Measurements from ENCODE around the gene MSRB1.
"Not testable (repeated sequence)": the region's sequence is repeated elsewhere in the genome, so short reads cannot be mapped to it uniquely, and the experiment has no call there.

MSRB1 gene

DNA sequence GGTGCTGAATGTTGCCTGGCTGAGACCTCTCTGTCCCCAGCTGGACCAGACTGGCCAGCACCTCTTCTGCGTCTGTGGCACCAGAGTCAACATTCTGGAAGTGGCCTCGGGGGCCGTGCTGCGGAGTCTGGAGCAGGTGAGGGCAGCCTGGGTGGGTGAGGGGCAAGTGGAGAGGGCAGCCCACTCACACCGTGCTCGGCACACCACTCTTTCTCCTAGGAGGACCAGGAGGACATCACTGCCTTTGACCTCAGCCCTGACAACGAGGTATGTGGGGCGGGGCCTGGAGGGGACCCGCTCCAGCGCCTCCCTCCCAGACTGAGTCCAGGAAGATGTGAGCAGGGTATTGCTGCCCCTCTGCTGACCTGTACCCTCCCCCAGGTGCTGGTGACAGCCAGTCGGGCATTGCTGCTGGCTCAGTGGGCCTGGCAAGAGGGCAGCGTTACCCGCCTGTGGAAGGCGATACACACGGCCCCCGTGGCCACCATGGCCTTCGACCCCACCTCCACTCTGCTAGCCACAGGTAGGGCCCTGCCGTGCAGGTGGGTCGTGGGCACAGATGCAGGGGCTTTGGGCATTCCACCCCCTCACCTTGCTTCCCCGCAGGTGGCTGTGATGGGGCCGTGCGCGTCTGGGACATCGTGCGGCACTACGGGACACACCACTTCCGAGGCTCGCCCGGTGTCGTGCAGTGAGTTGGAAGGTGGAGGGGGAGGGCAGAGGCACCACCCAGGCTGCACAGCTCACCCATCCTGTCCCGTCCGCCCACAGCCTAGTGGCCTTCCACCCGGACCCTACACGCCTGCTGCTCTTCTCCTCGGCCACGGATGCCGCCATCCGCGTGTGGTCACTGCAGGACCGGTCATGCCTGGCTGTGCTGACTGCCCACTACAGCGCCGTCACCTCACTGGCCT is 31.4 kb upstream of the MSRB1 start:
- DNase-seq = no peak
- TF ChIP-seq GATA1 (IDR thresholded peaks at IDR 0.05; ENCODE audit: low read depth, low read length) = no peak
- TF ChIP-seq POLR2A (IDR thresholded peaks at IDR 0.05; ENCODE audit: low read length) = no peak

DNA sequence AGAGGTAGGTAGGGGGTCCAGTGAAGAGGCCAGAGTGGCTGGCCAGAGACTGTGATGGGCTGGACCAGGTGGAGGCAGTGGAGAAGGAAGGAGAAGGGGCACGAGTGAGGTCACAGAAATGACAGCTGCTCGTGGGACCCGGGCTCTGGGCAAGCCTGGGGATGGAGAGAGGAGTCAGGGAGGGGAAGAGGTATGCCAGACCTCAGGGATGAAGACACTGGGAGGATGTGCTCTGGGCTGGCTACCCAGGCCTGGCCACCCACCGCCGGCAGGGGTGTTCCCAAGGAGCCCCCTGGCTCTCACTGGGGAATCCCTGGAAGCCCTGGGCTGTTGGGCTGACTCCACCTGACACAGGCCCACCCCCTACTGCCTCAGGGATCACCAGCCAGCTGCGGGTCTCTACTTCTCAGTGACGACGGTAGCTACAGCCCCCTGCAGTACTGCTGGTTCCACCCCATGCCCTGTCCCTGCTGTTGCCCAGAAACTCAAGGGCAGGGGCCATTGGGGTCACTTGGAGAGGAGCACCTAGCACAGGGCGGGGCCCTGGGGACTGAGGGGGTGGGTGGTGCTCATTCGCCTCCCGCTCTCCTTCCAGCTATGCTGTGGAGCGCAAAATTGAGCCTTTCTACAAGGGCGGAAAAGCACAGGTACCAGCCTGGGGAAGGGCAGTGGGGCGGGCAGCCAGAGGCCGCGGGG is 30.6 kb upstream of the MSRB1 start:
- TF ChIP-seq POLR2A (IDR thresholded peaks at IDR 0.05; ENCODE audit: low read length) (no peak), GATA1 (IDR thresholded peaks at IDR 0.05; ENCODE audit: low read depth, low read length) (no peak)

GRCh38 chr16:1972490-1972877 is 29.5 kb upstream of the MSRB1 start:
- TF ChIP-seq GATA1 (IDR thresholded peaks at IDR 0.05; ENCODE audit: low read depth, low read length) (no peak), POLR2A (IDR thresholded peaks at IDR 0.05; ENCODE audit: low read length) (no peak)
- DNase-seq = peak; percentile 68 to 75

More for the DNA sequence above, 30.6 kb upstream of the MSRB1 start:
- no peak for DNase-seq

GRCh38 chr16:1971796-1972489 is 28.9 kb upstream of the MSRB1 start, which contains the start of gene TBL3:
TSS of gene TBL3 (plus strand) at chr16:1972053. CDS start at chr16:1972165, 112 bp downstream.
- TF ChIP-seq GATA1 (IDR thresholded peaks at IDR 0.05; ENCODE audit: low read depth, low read length) (no peak), POLR2A (IDR thresholded peaks at IDR 0.05; ENCODE audit: low read length) (peak; percentile 97)
- peak; percentile 97 to 98 for DNase-seq

DNA sequence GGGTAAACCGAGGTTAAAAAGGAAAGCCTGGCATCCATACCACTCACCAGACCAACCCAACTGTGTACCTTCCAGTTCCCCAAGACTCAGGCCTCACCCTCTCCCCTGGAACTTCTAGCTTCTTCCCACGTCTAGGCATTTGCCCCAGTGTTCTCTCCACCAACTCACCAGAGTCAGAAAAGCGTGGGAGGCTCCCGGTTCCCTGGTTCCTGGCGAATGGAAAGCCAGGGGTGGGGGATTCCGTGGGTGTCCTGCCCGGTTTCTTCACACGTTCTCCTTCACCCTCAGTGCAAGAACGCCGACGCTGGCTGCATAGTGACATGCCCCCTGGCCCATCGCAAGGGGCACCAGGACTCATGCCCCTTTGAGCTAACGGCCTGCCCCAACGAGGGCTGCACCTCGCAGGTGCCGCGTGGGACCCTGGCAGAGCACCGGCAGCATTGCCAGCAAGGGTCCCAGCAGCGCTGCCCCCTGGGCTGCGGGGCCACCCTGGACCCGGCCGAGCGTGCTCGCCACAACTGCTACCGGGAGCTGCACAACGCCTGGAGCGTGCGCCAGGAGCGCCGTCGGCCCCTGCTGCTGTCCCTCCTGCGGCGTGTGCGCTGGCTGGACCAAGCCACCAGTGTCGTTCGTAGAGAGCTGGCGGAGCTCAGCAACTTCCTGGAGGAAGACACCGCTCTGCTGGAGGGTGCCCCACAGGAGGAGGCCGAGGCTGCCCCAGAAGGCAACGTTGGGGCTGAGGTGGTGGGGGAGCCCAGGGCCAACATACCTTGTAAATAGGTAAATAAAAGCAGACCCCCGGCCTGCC is 25.4 kb upstream of the MSRB1 start:
- TF ChIP-seq POLR2A (IDR thresholded peaks at IDR 0.05; ENCODE audit: low read length) (no peak), GATA1 (IDR thresholded peaks at IDR 0.05; ENCODE audit: low read depth, low read length) (no peak)
- DNase-seq = no peak

DNA sequence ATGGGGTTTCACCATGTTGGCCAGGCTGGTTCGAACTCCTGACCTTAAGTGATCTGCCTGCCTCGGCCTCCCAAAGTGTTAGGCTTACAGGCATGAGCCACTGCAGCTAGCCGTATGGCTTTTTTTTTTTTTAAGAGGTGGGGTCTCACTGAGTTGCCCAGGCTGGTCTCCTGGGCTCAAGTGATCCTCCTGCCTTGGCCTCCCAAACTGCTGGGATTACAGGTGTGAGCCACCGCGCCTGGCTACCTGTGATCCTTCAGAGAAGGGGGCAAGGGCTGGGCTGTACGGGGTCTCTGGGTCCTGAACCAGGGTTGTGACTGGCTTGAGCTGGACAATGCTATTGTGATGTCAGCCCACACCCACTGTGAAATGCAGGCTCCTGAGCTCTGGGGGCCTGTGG is 23.5 kb upstream of the MSRB1 start, which contains the start of gene RNF151:
Gene RNF151 (plus strand): TSS at position 397 of the 400 bp plus-strand sequence. CDS start 26 bp downstream, outside the sequence.
- no peak for DNase-seq
- TF ChIP-seq POLR2A (IDR thresholded peaks at IDR 0.05; ENCODE audit: low read length) (no peak), GATA1 (IDR thresholded peaks at IDR 0.05; ENCODE audit: low read depth, low read length) (no peak)

- TF ChIP-seq GATA1 (IDR thresholded peaks at IDR 0.05; ENCODE audit: low read depth, low read length) (no peak), POLR2A (IDR thresholded peaks at IDR 0.05; ENCODE audit: low read length) (no peak)
- peak; percentile 66 to 73 for DNase-seq
These were observed 22.5 kb upstream of the MSRB1 start for GRCh38 chr16:1965396-1966001.

DNA sequence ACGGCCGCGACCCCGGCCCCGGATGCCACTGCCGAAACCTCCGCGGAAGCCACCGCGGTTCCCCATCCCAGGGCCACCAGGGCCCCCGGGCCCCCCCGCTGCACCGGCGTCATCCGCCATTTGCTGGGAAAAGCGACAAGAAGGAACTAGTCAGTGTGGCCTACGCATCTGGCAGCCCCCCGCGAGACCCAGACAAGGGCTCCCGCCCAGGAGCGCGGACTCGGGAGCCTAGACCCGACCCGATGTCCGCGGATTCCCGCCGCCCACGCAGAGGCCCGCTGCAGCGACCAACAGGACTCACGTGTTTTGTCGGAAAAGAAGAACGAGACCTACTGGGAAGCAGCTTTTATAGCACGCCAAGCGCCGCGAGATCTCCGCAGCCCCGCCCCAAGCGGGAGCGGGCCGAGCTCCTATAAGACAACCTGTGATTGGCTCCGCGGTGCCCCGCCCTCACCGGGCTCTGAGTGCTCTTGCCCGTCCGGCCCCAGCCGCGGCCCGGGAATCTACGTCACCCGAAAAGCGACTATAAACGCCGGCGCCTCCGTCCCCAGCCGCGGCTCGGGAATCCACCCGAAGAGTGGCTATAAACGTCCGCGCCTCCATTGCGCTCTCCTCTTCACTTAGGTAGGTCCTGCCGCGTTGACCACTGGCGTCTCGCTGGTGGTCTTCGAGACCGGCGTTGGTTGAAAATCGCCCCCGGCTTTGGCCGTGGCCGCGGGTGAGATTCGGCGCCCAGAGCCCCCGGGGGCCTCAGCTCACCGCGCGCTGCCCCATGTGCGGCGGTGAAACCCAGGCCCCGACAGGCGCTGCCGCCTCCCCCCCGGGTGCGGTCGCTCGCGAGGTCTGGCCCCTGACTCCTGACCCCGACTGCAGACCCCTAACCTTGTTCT is 21.8 kb upstream of the MSRB1 start, which contains the start of gene RPS2:
Gene RPS2 (minus strand): TSS at position 321 of the 890 bp plus-strand sequence. CDS start 201 bp downstream, at position 120.
- TF ChIP-seq POLR2A (IDR thresholded peaks at IDR 0.05; ENCODE audit: low read length) (peak; percentile 99), GATA1 (IDR thresholded peaks at IDR 0.05; ENCODE audit: low read depth, low read length) (no peak)
- DNase-seq = peak; percentile 99

DNA sequence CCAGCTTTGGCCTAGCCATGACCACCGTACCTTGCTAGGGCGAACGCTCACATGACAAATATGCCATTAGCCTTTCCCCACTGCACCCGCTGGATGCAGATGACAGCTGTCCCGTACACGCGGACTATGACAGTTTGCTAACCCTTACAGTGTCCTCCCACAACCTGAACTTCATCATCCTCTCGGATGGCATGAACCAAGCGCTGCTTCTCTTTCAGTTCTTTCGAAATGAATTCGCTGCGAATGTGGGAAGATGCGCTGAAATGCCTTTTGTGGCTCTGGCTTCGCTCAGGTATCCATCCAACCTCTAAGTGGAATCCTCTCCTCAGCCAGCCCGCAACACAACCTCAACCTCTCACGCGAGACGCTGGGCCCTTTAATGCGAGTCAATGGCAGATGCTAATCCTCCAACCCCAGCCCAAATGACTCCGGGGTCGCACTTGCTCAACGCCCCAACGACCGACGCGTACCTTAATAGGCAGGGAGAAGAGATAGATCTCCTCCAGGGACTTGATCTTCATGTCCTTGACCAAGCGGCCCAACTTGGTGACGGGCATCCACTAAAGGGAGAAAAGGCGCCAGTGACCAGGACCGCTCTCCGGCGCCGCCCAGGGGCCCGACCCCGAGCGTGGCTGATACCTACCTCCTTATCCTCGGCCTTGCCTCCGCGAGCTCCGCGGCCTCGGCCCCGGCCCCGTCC is 21.0 kb upstream of the MSRB1 start:
- DNase-seq = peak; percentile 73 to 81
- no peak for TF ChIP-seq POLR2A (IDR thresholded peaks at IDR 0.05; ENCODE audit: low read length)
- no peak for TF ChIP-seq GATA1 (IDR thresholded peaks at IDR 0.05; ENCODE audit: low read depth, low read length)

DNA sequence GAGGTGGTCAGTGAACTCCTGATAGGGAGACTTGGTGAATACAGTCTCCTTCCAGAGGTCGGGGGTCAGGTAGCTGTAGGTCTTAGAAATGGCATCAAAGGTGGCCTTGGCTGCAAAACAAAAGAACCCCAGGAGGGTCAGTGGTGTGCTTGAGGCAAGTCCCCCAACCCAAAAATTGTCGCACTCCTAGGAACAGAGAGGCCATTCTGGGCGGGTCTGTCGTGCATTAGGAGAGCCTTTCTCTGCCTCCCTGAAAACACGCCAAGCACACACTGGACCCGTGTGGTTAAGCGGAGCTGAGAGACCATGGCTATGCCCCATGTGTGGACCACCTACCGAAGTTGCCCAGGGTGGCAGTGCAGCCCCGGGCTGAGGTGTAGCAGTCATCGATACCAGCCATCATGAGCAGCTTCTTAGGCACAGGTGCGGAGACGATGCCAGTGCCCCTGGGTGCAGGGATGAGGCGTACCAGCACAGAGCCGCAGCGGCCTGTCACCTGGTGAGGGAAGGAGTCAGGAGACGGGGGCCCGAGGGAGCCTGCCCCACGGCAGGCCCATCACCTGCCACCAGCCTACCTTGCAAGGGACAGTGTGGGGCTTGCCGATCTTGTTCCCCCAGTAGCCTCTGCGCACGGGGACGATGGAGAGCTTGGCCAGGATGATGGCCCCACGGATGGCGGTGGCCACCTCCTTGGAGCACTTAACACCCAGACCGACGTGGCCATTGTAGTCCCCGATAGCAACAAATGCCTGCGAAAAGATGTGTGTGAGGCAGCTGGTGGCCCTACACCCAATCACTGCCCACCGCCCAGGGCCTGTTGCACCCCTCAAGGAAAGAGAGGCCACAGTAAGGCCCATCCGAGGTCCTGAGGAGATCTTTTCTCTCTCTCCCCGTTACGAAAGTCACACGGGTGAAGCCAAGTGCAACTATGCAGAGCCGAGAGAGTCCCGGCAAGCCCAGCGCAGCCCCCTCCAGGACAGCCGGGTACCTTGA is 19.5 kb upstream of the MSRB1 start:
- peak; percentile 4 for TF ChIP-seq POLR2A (IDR thresholded peaks at IDR 0.05; ENCODE audit: low read length)

More for the DNA sequence above, 19.5 kb upstream of the MSRB1 start:
- not testable (repeated sequence) for DNase-seq

Data from erythroblast (primary cell).